GM19043 (cell line): ENCODE measurements around the gene SPATA31C2.
"Not testable (repeated sequence)": the region's sequence is repeated elsewhere in the genome, so short reads cannot be mapped to it uniquely, and the experiment has no call there.

ENCODE experiments used
- ATAC-seq: cut with Tn5 transposase; IDR thresholded peaks from one replicate; pipeline ENCODE4 v1.9.1; 2021; ENCODE audit warnings: low read depth; ENCODE audit not compliant: unreplicated experiment

Gene SPATA31C2

DNA sequence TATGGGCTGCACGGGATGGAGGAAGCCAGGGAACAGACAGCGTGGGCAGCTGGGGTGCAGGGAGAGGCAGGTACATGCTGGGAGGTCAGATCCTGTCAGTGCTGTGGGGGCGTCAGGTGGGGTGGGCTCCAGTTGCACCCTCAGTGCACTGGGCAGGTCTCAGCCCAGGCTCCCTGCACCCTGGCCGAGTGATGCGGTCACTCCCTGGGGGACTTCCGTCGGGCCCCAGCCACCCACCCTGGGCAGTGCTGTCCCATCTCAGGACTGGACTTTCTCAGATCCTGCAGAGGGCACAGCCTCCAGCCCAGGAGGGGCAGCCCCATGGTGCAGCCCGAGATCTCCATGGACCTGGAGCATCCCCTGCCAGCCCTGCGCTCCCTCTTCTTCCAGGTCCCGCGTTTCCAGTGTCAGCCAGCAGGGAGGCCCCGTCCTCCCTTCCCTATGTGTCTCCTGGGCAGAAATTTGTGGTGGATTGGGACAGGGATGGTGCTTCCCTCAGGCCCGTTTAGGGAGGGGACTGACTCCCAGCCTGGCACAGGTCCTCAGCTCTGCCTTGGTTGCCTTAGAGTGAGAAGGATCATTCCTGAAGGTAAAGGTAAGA lies 10.5 kb downstream of the SPATA31C2 start:
- ATAC-seq: not testable (repeated sequence)

- ATAC-seq: not testable (repeated sequence)
These were observed 14.9 kb downstream of the SPATA31C2 start for GRCh38 chr9:88123413-88123812.

DNA sequence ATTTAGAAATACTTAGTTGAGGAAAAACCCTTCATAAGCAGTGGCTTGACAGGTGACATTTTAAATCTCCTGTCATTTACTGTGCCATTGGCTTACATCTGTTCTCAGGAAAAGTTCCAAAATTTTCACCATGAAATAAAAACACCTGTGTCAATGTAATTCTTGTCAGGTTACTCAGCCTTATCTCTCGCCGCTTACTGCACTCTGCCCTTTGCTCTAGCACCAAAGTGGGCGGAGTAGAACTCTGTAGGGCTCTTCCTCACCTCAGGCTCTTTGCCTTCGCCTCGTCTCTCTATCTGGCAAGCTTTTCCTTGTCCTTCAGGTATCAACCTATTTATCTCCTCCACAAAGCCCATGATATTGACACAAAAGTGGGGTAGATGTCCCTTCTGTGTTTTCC lies 20.2 kb downstream of the SPATA31C2 start:
- ATAC-seq: not testable (repeated sequence)

- not testable (repeated sequence) for ATAC-seq
These were observed 23.2 kb downstream of the SPATA31C2 start for GRCh38 chr9:88114968-88115612.

- ATAC-seq: not testable (repeated sequence)
These were observed 23.9 kb downstream of the SPATA31C2 start for GRCh38 chr9:88114283-88114967.

DNA sequence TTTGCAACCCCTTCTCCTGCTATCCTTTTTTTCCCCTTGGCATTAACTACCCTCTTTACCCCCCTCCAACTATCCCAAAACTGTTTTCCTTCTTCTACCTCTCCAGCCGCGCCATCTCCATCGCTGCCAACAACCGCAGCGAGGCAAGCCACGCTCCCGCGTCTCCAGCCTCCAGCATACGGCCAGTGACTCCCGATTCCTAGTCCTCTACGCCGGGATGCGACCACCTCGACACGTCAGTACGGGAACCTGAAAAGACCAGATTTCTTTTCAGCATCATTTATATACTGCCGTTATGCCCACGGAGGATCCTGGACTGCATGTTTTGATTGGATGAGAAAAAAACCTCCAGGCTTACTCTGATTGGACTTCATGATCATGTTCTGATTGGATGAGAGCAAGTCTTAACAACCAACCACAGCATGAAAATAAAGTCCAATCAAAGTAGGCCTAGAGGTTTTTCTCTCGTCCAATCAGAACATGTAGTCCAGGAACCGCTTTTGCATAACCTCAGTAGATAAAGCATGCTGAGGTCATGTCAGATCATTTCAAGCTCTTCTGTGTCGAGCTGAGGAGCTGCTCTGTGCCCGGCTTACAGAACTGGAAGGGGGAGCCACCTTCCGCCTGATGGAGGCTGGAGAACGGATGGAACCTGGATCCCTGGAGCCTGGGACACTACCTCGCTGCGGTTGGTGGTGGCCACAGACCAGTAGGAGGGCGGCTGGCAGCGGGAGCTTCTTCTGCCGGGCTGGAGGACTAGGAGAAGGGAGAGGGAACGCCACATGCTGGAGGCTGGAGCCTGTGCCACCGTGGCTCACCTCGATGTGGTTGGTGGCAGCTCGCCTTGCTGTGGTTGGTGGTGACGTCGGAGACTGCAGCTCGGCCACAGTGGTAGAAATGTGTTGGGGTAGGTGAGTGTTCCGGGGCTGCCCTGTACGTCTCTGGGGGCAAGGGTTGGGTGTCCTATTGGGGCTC lies 24.8 kb downstream of the SPATA31C2 start:
- ATAC-seq: not testable (repeated sequence)

- no peak for ATAC-seq
These were observed 28.2 kb downstream of the SPATA31C2 start for GRCh38 chr9:88110026-88110425.

GRCh38 chr9:88108779-88109178 lies 29.5 kb downstream of the SPATA31C2 start:
- no peak for ATAC-seq

DNA sequence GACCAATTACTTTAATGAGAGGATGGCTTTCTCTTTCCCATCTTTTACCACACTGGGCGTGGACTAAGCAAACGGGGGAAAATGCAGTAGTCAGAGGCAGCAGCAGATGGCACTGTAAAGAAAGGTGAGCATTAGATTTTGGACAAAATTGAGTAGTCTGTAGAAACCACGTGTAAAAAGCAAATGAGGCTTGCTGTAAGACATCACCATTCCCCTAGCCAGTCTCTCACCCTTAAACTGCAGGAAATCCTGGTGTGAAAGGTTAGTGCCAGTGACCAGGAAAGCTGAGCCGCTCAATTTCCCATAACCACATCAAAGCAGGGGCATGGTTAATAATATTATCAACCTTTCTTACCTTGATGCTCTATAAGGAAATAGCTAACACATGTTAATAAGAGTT lies 31.8 kb downstream of the SPATA31C2 start:
- no peak for ATAC-seq

DNA sequence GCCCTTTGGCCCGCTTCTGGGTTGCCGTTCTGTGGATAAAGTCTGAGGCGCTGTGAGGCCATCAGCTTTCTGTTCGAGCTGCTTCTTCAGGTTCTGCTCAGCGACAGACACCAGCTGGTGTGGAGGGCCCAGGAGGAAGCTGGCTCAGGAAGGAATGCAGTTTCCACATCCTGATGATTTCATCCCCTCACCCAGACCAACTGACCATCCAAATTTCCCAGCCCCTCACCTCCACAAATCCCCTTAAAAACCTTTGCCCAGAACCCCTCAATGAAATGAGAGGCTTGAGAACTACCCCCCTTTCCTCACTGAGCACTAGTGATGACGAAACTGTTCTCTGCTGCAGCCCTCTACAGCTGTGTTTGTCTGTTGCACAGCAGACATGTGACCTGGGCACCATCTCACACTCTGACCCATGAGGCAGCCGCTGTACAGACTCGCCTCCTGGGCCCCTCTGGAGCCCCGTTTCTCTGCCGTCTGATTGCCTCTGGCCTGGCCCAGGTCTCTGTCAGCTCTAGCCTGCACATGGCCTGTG lies 45.4 kb downstream of the SPATA31C2 start:
- no peak for ATAC-seq

- no peak for ATAC-seq
These were observed 48.1 kb downstream of the SPATA31C2 start for GRCh38 chr9:88090151-88090581.

DNA sequence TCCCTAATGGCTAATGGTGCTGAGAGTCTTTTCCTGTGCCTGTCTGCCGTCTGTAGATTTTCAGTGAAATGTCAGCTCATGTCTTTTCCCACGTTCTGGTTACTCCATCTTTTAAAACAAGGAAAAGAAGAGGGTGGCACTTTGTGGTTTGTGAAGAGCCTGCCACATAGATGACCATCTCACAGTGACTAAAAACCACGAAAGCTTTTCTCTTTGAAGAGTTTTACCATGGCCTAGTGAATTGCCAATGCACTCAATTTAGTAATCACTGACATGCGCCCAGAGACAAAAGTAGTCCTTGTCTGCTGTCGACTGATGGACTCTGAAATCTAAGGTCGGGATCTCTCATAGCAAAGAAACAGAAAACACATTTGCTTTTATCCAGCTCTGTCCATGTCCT lies 50.4 kb downstream of the SPATA31C2 start:
- ATAC-seq: no peak

DNA sequence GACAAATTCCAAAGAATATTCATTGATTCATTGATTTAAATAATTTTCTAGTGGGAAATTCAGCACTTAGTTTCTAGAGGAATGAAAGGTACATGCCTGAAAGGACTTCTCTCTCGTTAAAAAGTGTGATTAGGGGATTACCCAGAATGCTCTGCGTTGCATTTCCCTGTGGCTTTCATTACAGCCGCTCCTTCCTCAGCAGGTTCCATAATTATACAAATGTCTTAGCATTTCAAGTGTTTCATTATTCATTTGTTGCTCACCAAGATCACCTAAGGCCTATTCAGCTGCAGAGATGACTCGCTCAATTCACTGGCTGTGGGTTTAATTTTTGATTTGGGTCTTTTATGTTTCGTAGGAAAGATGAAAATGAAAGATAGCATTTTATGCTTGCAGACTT lies 52.8 kb downstream of the SPATA31C2 start:
- ATAC-seq: no peak

GRCh38 chr9:88084357-88085183 lies 53.7 kb downstream of the SPATA31C2 start:
- no peak for ATAC-seq
